Fibroblast of pulmonary artery (primary cell): ENCODE measurements around the gene AKNA.

Experiments
- DNase-seq: peaks from one replicate; pipeline ENCODE4 v3.0.0-alpha.2; 2010; ENCODE audit warnings: low read depth
- H3K4me3 ChIP-seq: replicated peaks from 2 replicates; pipeline ENCODE4 v1.5.1; 2011; ENCODE audit warnings: low read depth, mild to moderate bottlenecking, control low read depth, low read length, moderate library complexity
- CTCF ChIP-seq: IDR thresholded peaks from 2 replicates; pipeline ENCODE4 v1.5.1; 2011; ENCODE audit warnings: mild to moderate bottlenecking, control low read depth, low read length, inconsistent platforms; ENCODE audit errors: missing control alignments

The AKNA gene

DNA sequence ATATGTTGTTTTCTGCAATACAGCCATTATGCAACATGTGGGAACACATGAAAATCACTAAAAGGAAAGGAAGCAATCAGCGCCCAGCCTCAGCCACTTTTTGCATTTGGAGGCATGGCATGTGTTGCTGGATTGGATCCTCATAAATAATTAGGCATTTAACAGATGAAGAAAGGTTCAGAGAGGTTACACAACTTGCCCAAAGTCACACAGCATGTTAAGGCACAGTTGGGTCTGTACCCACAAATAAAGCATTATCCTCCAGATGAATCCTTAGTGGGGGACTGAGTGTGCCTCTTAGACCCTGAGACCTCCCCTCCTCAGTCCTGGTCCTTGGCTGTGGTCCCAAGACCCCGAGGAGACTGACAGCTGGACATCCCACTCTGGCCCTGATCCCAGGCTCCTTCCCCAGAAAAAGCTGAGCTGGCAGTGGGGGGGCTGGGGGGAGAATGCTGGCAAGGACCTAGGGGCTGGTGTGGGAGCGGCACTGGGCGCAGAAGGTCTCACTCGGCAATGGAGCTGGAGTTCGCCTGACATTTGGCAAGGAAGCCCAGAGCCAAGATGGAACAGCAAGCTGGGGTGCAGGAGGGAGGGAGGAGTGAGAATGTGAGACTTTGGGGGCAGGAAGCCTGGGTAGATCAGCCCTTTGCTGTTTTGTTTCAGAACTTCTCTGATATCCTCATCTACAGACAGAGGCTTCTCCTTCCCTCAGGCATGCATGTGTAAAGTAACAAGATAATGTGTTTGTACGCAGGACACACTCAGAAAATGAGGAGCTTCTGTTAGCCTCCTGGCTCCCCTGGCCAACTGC is 6.9 kb upstream of the AKNA start:
- TF ChIP-seq CTCF, result no peak
- no peak for DNase-seq
- no peak overlapping the region for H3K4me3 ChIP-seq

DNA sequence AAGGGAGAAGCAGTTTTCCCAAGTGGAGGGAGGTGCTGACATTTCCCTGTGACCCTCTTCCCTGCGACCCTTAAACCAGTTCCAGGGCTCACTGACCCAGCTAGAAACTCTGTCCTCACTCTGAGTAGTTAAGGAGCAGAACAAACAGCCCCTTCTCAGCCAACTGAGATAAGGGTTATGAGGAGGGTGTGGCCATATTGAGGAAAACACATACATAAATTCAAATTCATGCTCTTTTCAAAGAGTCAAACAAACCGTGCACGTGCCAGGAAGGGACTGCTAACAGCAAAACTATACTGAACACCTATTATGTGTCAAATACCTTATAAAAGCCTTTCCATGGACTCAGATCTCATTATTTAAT is 4.9 kb upstream of the AKNA start:
- H3K4me3 ChIP-seq, result no peak overlapping the region
- no peak for DNase-seq

GRCh38 chr9:114390952-114391351 is 3.2 kb upstream of the AKNA start:
- no peak for TF ChIP-seq CTCF
- no peak overlapping the region for H3K4me3 ChIP-seq
- no peak for DNase-seq

More for the DNA sequence above, 4.9 kb upstream of the AKNA start:
- TF ChIP-seq CTCF, result no peak

- no peak overlapping the region for H3K4me3 ChIP-seq
- DNase-seq, result no peak
- no peak for TF ChIP-seq CTCF
These were observed 2.0 kb upstream of the AKNA start for GRCh38 chr9:114389612-114390368.

GRCh38 chr9:114388764-114389375 is 1.1 kb upstream of the AKNA start:
- no peak for TF ChIP-seq CTCF
- DNase-seq, result no peak
- no peak overlapping the region for H3K4me3 ChIP-seq

DNA sequence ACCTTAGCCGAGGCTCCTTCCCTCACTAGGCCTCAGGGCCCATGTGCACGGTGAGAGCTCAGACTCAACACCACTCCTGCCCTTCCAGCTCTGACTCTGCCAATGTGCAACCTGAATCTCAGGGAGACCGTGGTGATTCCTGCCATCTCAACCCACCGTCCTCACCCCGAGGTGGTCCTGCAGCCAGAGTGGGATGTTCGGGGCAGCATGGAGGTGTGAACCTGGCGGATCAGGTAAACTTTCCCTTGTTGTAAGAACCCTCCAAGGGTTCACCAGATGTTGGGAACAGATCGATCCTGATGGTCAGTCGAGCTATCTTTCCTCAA is 538 bp upstream of the AKNA start:
- H3K4me3 ChIP-seq, result peak overlapping the region; percentile 64
- DNase-seq, result no peak
- no peak for TF ChIP-seq CTCF
